Ecto neural progenitor cell (in vitro differentiated cells): ENCODE data around the gene ZNF22.

Experiments used
- DNase-seq: peaks from one replicate; pipeline ENCODE4 v3.0.0-alpha.2; 2018; ENCODE audit warnings: low spot score

Gene ZNF22

GRCh38 chr10:45000752-45001380 is at the start of gene ZNF22:
ZNF22 (plus strand) TSS chr10:45000923; CDS start chr10:45003369, 2,446 bp downstream.
- peak; percentile 83 for DNase-seq

GRCh38 chr10:44951576-44952226 is 49.0 kb upstream of the ZNF22 start:
- no peak for DNase-seq

- DNase-seq: peak; percentile 56
Observed at GRCh38 chr10:44952779-44953231, 47.9 kb upstream of the ZNF22 start.

- DNase-seq: no peak
Observed at GRCh38 chr10:44954042-44954441, 46.7 kb upstream of the ZNF22 start.

- no peak for DNase-seq
Observed at GRCh38 chr10:44954962-44955361, 45.8 kb upstream of the ZNF22 start.

- peak; percentile 16 for DNase-seq
Observed at GRCh38 chr10:44955413-44956070, 45.2 kb upstream of the ZNF22 start.

GRCh38 chr10:44956226-44956625 is 44.5 kb upstream of the ZNF22 start:
- DNase-seq: no peak

GRCh38 chr10:44956717-44957706 is 43.7 kb upstream of the ZNF22 start:
- no peak for DNase-seq

GRCh38 chr10:44958196-44958897 is 42.4 kb upstream of the ZNF22 start:
- DNase-seq: peak; percentile 32

- no peak for DNase-seq
Observed at GRCh38 chr10:44958898-44959246, 41.9 kb upstream of the ZNF22 start.

GRCh38 chr10:44959247-44960087 is 41.3 kb upstream of the ZNF22 start, which contains the start of gene RASSF4:
RASSF4 (plus strand) TSS chr10:44959802; CDS start chr10:44970203, 10,401 bp downstream.
- DNase-seq: peak; percentile 96

GRCh38 chr10:44960088-44960460 is 40.6 kb upstream of the ZNF22 start:
- DNase-seq: no peak

- DNase-seq: peak; percentile 44
Observed at GRCh38 chr10:44960482-44961229, 40.1 kb upstream of the ZNF22 start.

GRCh38 chr10:44961230-44961571 is 39.5 kb upstream of the ZNF22 start:
- DNase-seq: peak; percentile 40

GRCh38 chr10:44961931-44962750 is 38.6 kb upstream of the ZNF22 start:
- DNase-seq: no peak

GRCh38 chr10:44962870-44963738 is 37.6 kb upstream of the ZNF22 start:
- peak; percentile 67 for DNase-seq

- DNase-seq: peak; percentile 87
Observed at GRCh38 chr10:44963772-44964633, 36.7 kb upstream of the ZNF22 start.
